NCI-H1048 (cell line): ENCODE measurements around the gene TRPC3.

Experiments used
- DNase-seq: peaks from one replicate; lab custom pipeline; 2025; lab: John Stamatoyannopoulos, UW

Gene TRPC3

GRCh38 chr4:121951521-121952110 lies at the start of gene TRPC3:
TRPC3 (minus strand) TSS chr4:121952060; CDS start chr4:121951680, 380 bp downstream.
- no peak for DNase-seq

DNA sequence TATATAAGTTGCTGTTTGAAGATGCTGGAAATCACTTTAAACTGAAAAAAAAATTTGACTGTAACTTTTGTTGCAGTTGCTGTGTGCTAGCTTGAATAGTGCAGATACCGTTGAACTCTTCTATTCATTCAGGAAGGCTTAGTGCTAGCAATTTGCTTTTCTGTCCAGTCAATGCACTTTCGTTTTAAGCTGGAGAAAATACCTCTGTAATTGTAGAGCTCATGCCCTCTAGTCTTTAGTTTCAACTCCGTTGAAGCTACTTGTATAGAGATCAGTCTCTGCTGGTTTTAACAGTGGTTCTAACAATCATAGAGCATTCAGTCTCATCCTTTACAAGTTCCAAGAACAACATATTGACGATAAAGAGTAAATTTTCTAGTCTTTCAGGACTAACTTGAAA lies 49.0 kb upstream of the TRPC3 start:
- no peak for DNase-seq

DNA sequence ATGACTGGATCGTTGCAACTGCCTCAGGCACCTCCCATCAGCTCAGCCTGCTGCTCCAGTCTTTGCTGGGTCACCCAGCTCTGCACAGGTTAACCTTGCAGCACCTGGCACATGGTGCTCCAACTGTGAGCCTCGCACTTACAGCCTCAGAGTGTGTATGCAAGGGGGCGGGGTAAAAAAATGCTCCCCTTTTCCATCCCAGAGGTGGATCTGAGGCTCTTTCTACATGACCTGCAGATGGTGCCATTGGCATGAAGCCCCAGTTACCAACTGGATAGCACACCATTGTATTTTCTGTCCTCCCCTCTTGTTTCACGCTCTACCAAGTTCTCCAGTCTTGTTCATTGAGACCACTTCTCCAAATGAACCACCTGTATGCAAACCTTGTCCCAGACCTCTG lies 46.2 kb upstream of the TRPC3 start:
- DNase-seq, result no peak

DNA sequence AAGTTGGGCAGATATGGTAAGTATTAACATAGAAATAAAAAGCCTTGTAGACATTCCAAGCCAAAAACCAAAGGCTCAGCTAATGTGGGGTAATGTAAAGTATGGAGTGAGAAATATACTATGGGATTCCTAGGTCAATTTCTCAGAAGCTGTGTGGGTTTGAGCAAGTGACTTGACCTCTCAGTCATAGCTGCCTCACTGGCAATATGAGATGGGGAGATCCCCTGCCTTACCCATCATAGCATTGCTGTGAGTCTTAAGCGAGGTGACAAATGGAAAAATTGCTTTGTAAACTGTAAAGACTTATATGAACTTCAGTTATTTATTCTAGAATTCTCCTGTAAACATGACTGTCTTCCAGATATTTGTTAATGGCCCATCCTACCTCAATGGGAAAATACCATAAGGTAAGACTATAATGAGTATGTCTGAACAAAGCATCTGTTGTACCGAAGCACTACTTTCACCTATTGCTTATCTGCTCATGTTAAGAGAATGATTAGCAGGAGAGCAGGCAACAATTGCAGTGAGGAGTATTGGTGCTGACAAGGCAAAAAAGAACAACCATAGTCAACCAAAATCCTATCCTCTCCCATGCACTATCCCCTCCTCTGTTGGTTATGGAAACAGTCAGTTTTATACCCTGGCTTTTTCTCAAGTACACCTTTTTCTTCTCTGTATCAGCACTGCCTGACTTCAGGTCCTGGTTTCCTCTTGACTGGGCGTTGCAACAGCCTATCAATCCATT lies 44.1 kb upstream of the TRPC3 start:
- DNase-seq, result no peak

DNA sequence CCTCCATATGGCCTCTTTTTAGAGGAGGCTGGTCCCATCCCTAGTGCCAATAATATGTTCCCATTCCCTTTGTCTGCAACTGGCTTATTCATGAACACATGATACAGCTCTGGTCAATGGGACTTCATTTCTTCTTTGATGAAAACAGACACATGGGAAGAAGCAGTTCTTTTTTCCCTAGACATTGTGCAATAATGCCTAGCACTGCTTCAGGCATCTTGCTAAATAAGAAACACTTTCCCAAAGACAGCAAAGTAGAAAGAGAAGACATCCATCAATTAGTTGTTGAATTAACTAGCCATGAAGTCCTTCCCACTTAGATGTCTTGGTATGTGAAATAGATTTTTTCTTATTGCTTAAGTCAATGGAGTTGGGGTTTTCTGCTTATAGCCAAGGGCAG lies 40.1 kb upstream of the TRPC3 start:
- DNase-seq, result no peak

DNA sequence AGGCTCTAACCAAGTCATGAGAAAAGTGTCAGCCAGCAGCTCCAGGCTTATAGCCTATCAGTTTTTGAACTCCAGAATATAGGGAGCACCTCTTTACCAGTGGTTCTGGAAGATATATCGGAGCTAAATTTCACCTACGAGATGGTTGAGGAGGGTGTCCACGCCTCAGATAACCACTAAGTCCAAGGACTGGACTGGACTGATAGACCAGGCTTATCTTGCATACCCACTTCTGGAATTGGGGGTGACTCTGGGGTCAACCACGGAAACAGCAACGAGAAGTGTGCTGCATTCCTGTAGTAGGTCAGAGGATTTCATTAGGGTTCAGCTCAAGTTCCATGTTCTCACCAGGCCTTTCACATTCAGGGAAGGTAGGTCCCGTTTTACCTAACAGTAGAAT lies 38.6 kb upstream of the TRPC3 start:
- DNase-seq, result no peak

DNA sequence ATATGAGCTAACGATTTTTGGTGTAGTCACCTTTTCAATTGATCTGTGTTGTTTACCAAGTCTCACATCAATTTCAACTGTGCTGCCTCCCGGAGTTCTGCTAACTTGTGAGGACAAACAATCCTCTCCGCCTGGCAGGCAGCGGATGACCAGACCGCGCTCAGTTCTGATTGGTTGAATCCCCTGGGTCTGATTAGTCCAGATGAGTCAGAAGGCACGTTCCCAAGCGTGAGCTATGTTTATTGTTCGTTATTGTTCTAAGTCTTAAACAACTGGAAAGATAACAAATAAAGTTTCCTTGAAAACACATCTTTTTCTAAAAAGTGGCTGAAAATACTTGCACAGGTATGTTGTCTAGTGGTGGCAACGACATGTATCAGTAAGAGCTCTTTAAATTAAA lies 37.9 kb upstream of the TRPC3 start:
- DNase-seq, result no peak

DNA sequence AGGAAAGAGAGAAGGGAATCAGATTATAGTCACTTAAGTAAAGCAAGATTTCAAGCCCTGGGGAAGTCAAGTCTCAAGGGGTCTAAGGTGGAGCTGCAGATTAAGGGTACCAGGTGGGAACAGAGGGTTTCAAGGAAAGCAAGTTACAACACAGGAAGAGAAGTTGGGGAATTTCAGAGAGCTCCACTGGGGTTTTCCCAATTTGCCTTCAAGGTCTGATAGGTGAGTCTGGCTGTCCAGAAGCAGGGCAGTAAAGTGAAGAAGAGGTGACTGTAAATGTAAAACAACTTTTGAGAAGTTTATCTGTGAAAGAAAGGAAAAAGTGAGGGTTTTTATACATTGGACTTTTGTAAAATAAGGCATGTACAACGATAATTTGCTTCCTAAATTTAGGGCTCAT lies 37.1 kb upstream of the TRPC3 start:
- no peak for DNase-seq

- DNase-seq, result no peak
Measured at GRCh38 chr4:121980643-121981042, 28.8 kb upstream of the TRPC3 start.

DNA sequence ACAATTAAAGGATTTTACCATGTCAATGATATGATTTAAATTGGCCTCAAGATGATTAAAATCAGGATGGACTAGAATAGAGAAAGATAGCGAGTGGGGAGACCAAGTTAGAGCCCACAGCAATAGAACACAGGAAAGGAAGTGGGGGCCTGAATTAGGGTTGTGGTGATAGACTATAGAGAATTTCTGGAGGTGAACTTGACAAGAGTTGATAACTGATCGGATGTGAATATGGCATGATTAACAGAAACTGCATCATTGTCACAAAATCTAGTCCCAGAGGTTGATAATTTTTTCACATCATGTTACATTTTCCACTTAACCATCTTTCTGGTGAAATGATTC lies 26.3 kb upstream of the TRPC3 start:
- DNase-seq, result no peak

DNA sequence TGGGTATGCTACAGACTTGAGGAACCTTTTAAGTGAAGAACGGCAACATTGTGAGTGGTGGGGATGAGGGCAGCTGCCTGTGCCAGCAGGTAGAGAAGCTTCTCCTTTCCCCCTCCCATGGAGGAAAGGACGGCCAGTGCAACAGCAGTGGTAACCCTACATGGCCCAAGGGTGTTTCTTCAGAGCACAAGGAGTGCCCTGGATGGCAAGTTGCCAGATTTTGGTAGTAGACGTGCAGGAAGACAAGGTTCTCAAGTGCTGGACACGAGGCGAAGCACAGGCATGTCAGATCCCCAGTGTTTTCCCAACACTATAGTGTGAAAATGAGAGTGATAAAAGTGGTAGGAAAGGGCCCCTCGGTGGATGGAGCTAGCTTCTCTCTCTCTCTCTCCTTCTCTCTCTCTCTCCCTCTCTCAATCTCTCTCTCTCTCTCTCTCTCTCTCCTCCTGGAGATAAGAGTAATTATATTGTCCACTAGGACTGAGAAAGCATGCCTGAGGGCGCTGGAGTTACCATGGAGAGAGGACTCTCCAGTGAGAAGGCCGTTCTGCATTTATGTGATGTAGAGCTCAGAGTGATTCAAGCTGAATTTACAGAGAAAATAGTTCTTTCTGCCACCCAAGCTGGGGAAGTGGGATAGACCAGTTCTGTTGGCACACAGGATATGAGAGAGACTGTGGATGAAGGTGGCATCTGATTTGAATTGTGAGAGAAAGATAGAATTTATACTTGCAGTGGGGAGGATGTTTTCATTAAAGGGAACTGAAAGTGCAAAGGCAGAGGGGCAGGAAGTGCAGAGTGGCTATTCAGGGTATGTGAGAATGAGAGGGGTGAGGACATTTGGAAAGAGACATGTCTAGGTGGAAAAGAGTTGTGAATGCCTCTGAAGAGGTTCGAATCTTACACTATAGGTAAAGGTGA lies 25.7 kb upstream of the TRPC3 start:
- no peak for DNase-seq

DNA sequence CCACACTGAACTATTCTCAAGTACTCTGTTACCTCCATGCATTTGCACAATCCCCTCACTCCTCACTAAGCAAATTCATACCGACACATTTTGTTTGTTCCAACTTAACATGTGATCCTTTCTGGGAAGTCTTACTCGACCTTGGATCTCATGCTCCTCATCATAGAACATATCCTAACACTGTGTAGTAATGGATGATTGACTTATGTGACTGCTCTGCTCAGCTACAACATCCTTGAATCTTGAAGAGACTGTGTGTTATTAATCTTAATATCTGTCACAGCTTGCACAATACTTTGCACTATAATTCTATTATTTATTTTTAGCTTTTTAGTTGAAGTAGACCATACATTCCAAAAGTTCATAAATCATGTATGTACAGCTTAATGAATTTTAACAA lies 23.9 kb upstream of the TRPC3 start:
- no peak for DNase-seq

DNA sequence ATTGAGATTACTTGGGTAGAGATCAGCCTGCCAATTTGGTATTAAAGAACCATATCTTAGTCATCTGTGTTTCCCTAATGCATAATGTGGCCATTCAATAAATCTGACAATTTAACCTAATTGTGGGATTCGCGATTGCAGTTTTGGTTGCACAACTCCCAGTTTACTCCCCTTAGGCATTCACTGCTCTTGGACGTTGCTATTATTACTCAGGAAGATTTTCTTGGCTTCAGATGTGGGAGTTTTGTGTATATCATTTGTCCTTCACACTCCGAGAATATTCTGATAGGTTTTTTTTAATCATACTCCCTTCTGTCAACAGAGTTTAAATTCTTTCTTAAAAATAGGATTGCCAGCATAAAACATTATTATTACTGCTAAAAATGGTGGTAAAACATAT lies 22.0 kb upstream of the TRPC3 start:
- DNase-seq, result no peak

DNA sequence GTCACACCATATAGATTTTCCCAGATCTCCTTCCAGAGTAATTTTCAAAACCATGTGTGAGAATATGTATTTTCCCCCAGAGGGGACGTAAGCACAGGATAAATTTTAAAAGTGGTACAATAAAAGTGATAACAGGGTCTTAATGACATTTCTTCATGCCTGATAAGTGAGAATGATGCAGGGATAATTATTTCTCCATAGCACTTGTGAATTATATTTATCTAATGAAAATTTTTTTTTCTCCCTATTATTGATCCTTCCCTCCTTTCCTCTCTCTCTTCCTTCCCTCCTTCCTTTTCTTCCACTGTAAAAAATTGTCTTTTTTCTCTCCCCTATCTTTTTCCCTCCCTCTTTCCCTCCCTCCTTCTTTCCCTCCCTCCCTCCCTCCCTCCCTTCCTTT lies 17.0 kb upstream of the TRPC3 start:
- DNase-seq, result no peak

DNA sequence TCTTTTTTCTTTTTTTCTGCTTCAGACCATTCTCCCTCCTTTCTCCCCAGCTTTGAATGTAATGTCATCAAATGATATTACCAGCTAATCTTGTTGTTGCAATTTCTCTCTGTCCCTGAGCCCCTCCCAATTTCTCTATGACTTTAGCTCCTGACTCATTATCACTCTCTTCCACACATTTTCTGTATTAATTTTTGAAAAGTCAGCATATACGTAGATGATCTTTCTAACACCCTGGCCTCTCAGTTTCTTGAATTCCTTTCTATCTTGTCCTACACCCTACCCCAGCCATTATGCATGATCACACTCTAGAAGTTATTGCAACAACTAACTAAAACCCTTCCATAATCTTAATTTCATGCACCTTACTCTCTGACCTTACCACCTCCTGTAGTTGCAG lies 13.1 kb upstream of the TRPC3 start:
- DNase-seq, result no peak

DNA sequence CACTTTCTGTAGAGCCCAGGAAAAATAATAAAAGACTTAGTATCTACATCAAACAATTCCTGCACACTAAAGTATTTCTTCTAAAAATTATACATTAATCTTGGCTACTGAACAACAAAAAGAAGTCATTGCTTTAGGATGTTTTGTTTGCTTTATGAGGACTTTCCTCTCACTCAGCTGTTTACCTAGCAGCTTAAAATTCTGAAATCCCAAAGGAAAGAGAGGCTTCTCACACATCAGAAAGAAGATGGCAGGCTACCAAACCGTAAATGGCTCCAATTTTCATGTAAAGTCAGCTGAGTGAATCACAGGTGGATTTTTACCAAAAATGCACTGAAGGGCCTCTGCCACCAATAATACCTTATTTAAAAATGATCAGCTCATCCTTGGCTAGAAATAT lies 9.0 kb upstream of the TRPC3 start:
- DNase-seq, result no peak

- DNase-seq, result no peak
Measured at GRCh38 chr4:121958777-121959176, 6.9 kb upstream of the TRPC3 start.

DNA sequence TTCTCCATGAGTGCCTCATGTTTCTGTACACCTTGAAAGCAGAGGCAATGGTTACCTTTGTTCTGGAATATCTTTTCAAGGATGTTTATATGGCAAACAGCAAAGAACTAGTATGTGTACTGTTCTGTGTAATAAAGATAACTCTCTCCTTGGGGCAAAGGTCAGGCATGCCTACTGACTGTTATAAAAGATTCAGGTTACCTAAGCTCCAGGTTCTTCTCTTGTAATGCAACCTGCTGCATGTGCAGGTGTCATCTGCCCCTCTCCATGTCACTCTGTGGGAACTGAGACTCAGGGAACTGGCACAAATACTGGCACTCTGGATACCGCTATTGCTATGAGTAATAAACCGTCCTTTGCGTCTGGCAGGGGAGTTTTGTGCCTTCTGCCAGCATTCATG lies 5.4 kb upstream of the TRPC3 start:
- no peak for DNase-seq

GRCh38 chr4:121953860-121954259 lies 2.0 kb upstream of the TRPC3 start:
- no peak for DNase-seq

DNA sequence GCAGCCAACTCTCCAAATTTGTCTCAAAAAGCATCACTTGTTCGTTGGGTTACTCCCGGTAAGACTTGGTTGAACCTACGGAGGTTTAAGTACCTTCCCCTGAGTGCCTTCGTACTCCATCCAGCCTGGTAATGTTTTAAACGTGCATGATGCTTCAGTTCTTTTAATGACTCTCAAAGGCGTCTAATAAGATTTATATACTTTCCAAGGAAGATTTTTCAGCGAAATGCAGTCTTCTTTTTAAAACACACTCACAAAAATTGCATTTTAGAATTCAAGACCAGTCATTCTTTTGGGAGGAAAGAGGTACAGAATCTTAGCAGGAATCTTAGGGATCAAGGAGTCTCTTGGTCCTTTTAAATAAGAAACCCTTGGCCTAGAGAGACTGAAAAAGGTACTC lies 430 bp upstream of the TRPC3 start:
- no peak for DNase-seq

DNA sequence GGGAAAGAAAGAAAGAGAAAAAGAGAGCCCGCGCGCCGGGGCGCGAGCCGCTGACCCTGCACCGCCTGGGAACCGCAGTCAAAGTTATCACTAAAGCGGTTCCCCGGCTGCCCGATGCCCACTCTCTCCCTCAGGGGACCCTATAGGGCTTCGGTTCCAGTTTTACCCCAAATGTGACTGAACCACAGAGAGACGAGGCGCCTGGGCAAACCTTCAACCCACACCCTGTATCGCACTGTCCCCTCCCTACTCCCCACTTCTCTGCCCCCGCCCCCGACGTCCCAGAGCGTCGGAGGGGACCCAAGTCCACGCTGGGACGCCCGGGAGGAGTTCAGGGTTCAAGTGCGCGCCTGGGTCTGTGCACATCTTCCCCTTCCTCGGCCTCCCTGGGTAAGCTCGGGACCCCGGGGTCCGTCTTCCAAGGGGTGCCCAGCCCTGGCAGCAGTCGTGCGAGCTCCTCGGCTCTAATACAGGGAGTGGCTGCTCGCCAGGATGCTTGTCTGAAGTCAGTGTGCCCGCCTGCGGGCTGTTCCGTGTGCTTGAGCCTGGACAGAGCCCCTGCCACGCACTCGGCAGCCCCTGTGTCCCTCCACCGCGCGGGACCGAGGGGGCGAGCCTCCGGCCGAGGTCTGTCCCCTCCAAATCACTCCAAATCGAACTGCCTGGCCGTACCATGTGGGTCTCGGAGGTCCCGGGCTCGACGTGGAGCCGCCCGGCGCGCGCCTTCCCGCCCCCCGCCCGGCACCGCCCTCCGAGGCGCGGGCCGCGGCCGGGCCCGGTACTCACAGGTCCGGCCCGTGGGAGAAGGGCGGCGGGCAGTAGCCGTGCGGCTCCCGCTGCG lies 960 bp downstream of the TRPC3 start:
- DNase-seq, result no peak

DNA sequence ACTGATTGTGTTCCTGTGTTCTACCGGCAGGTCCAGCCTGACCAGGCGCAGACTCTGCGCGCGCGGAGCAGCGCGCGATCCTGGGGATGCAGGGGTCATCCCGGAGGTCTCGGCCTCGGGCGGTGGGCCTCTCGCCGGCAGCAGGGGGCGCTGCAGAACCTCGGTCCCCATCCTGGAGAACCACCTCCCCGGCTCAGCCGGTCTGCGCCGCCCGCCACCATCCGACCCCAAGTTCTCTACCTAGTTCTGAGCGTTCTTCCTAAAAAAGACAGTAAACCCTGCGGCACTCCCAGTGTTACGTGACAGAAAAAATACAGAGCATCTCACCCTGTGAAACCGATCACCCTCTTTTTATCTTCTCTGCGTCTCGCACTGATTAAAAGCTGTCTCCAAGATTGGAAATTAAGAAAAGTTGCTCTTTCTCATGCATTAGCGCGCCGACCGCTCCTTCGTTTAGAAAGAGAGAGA lies 1.6 kb downstream of the TRPC3 start:
- no peak for DNase-seq
